ENCODE data around the gene TRIOBP. TPM values are rescaled to one million over a fixed set of nuclear protein-coding genes. Genes with fewer than 3 reads are reported as not detected.

The TRIOBP gene
- total RNA-seq, 1 experiment from 2014 or later = 38.4 TPM

DNA sequence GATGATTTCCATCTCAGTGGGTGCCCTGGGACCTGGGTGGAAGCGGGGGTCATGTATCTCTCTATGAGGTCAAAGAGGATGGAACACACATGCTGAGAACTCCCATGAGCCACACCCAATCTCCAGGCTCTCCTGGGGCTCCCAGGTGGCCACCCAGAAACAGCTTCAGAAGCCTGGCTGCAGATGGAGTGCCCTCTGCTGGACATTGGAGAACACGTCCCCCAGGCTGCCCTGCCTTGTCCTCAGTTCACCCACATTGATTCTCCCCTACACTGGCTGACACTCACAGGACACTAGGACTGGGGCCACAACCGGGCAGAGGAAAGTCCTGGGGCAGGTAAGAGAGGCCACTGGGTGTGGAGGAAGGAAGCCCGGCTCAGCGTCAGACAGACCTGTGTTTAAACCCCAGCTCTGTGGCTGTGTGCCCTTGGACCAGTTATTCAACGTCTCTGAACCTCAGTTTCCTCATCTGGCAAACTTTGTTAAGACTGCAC lies 15.2 kb upstream of the TRIOBP start:
- H3K4me1 ChIP-seq = peaks cover 16% of the 10 kb centered on the region; the same call in 1 of the 2 replicates
- no peaks in the 10 kb centered on the region for H3K9me3 ChIP-seq
- H3K4me3 ChIP-seq (ENCODE audit: low read depth, low read length) = no peak overlapping the region
- ChIA-PET CTCF (interaction anchor here (0.6 to 2.0 kb wide), 10 partner anchors 14 to 132 kb away, joined by 3 to 43 read pairs (median 6); partner anchors contain the start of genes LGALS2 and PDXP), POLR2A (interaction anchor here (0.6 to 1.2 kb wide), 2 partner anchors 39 to 73 kb away, joined by 3 read pairs; partner anchors contain the start of gene GGA1)
- Mint-ChIP-seq H3K4me1 (ENCODE audit: low read depth, unreplicated experiment) (peaks cover 3% of the 10 kb centered on the region), H3K4me3 (ENCODE audit: unreplicated experiment) (no peak overlapping the region), H3K27me3 (ENCODE audit: insufficient read depth, unreplicated experiment) (no peaks in the 10 kb centered on the region), H3K36me3 (ENCODE audit: insufficient read depth, unreplicated experiment) (peaks cover 15% of the 10 kb centered on the region), H3K9me3 (ENCODE audit: unreplicated experiment) (no peaks in the 10 kb centered on the region), H3K27ac (ENCODE audit: unreplicated experiment) (peak overlapping the region; percentile 62)
- peak; percentile 81 to 84 for DNase-seq
- no peaks in the 10 kb centered on the region for H3K36me3 ChIP-seq (ENCODE audit: control insufficient read depth, insufficient read depth, low read length)
- no TSS peak for BruUV-seq (replicated peaks)
- TF ChIP-seq, protein P1, sequence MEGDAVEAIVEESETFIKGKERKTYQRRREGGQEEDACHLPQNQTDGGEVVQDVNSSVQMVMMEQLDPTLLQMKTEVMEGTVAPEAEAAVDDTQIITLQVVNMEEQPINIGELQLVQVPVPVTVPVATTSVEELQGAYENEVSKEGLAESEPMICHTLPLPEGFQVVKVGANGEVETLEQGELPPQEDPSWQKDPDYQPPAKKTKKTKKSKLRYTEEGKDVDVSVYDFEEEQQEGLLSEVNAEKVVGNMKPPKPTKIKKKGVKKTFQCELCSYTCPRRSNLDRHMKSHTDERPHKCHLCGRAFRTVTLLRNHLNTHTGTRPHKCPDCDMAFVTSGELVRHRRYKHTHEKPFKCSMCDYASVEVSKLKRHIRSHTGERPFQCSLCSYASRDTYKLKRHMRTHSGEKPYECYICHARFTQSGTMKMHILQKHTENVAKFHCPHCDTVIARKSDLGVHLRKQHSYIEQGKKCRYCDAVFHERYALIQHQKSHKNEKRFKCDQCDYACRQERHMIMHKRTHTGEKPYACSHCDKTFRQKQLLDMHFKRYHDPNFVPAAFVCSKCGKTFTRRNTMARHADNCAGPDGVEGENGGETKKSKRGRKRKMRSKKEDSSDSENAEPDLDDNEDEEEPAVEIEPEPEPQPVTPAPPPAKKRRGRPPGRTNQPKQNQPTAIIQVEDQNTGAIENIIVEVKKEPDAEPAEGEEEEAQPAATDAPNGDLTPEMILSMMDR (IDR thresholded peaks at IDR 0.05; ENCODE audit: insufficient read depth in 1 of 2, low read depth in 1 of 2, low read length in 1 of 2, severe bottlenecking in 1 of 2, unreplicated experiment in 1 of 2) = peak; percentile 81 to 82
- intact Hi-C loops (cut with micrococcal nuclease; ENCODE audit: unreplicated experiment) = loop anchor here (1.0 to 10.0 kb wide), 3 partner anchors 38 to 144 kb away; partner anchors contain the start of gene GGA1
- no peaks in the 10 kb centered on the region; the same call in 1 of the 2 replicates for H3K27me3 ChIP-seq (replicated peaks; ENCODE audit: control insufficient read depth, insufficient read depth, low read length)

DNA sequence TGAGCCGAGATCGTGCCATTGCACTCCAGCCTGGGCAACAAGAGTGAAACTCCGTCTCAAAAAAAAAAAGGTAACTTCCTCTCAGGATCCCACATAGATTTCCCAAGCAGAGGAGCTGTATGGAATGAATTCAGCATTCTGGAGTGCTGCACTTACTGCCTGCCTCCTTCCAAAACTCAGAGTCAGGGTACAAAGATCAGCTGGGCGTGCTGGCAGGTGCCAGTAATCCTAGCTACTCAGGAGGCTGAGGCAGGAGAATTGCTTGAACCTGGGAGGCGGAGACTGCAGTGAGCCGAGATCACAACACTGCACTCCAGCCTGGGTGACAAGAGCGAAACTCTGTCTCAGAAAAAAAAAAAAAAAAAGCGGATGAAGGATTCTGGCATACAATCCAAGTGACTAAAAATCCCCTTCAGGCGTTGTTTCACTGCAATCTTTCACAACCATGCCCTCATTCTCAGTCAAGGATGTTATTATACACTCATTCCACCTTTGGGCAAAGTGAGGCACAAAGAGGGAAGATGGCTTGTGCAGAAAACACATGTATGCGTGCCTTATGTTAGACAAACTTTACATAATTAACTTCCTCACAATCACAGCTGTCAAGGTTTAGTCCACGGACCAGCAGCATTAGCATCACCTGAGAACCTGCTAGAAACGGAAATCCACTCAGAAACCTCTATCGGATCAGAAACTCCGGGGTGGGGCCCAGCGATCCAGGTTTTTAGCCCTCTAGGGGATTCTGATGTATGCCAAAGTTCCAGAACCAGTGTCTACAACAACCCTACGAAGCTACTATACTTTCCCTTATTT lies 11.8 kb upstream of the TRIOBP start:
- Histone ChIP-seq H3K4me1 (peaks cover 16% of the 10 kb centered on the region; the same call in 1 of the 2 replicates), H3K36me3 (ENCODE audit: control insufficient read depth, insufficient read depth, low read length) (peaks cover 4% of the 10 kb centered on the region; the same call in 1 of the 2 replicates), H3K27me3 (replicated peaks; ENCODE audit: control insufficient read depth, insufficient read depth, low read length) (no peaks in the 10 kb centered on the region; the same call in 1 of the 2 replicates), H3K4me3 (ENCODE audit: low read depth, low read length) (no peak overlapping the region), H3K9me3 (no peaks in the 10 kb centered on the region)
- H3K4me1 Mint-ChIP-seq (ENCODE audit: low read depth, unreplicated experiment) = no peaks in the 10 kb centered on the region
- ChIA-PET CTCF (interaction anchor here (0.7 to 1.5 kb wide), 6 partner anchors 26 to 139 kb away, joined by 3 to 8 read pairs (median 5); partner anchors contain the start of genes LGALS2 and PDXP), POLR2A (interaction anchor here (0.6 to 1.0 kb wide), 4 partner anchors 42 to 122 kb away, joined by 4 to 10 read pairs (median 8); partner anchors contain the start of gene GCAT)
- H3K27ac Mint-ChIP-seq (ENCODE audit: unreplicated experiment) = peak overlapping the region; percentile 95
- TF ChIP-seq, protein P1 (IDR thresholded peaks at IDR 0.05; ENCODE audit: insufficient read depth in 1 of 2, low read depth in 1 of 2, low read length in 1 of 2, severe bottlenecking in 1 of 2, unreplicated experiment in 1 of 2) = no peak
- H3K36me3 Mint-ChIP-seq (ENCODE audit: insufficient read depth, unreplicated experiment) = peaks cover 22% of the 10 kb centered on the region
- H3K4me3 Mint-ChIP-seq (ENCODE audit: unreplicated experiment) = peak overlapping the region; percentile 99
- no peaks in the 10 kb centered on the region for H3K9me3 Mint-ChIP-seq (ENCODE audit: unreplicated experiment)
- BruUV-seq (replicated peaks) = no TSS peak
- DNase-seq = peak; percentile 29 to 53
- no peaks in the 10 kb centered on the region for H3K27me3 Mint-ChIP-seq (ENCODE audit: insufficient read depth, unreplicated experiment)
- intact Hi-C loops (cut with micrococcal nuclease; ENCODE audit: unreplicated experiment) = loop anchor here (5.0 to 10.0 kb wide), 2 partner anchors 80 to 148 kb away; partner anchors contain the start of gene GGA1

Data from Caco-2 (cell line).